Measurements from ENCODE around the gene MET. TPM values are rescaled to one million over a fixed set of nuclear protein-coding genes. Genes with fewer than 3 reads are reported as not detected.

The MET gene
- total and polyA plus RNA-seq, 2 of the 8 experiments (the other 6 are each of a cell fraction or from before 2014, with no cell fraction given): 3.5 to 12.9 TPM

- Histone ChIP-seq H3K27me3 (replicated peaks in 1 of 4; ENCODE audit: control insufficient read depth in 3 of 4, extremely low read depth in 1 of 4, insufficient read depth in 3 of 4, low read length in 3 of 4) (peaks cover 0 to 21% (median 7%) of the 10 kb centered on the region in 4 experiments; a peak in 5 of 7 replicates), H3K36me3 (ENCODE audit: control insufficient read depth in 2 of 4, insufficient read depth in 4 of 4, low read length in 3 of 4) (no peaks in the 10 kb centered on the region), H2BK5ac (ENCODE audit: low read depth, low read length) (no peak overlapping the region), H2BK15ac (ENCODE audit: low read length) (no peak overlapping the region), H3K4me2 (ENCODE audit: insufficient read depth in 1 of 2, low read depth in 2 of 2, low read length in 2 of 2) (no peak overlapping the region), H3K9me3 (ENCODE audit: insufficient read depth in 2 of 2, low read depth in 1 of 2, low read length in 1 of 2) (no peaks in the 10 kb centered on the region), H4K8ac (ENCODE audit: extremely low read depth, insufficient read depth, low read length) (no peak overlapping the region), H4K91ac (replicated peaks; ENCODE audit: insufficient read length, low read length) (no peak overlapping the region), H3K4ac (replicated peaks; ENCODE audit: insufficient read length, low read depth, low read length) (no peak overlapping the region), H3K56ac (replicated peaks; ENCODE audit: insufficient read length, low read depth, low read length) (no peak overlapping the region), H3K23ac (ENCODE audit: insufficient read length) (no peak overlapping the region), H2AFZ (ENCODE audit: low read length) (no peak overlapping the region), H3K18ac (ENCODE audit: extremely low read depth, low read length) (no peak overlapping the region), H3K4me3 (ENCODE audit: extremely low read depth in 1 of 4, insufficient read depth in 2 of 4, low read depth in 3 of 4, low read length in 4 of 4) (no peak overlapping the region), H3K27ac (ENCODE audit: low read depth, low read length) (no peak overlapping the region), H2BK12ac (ENCODE audit: low read depth, low read length) (no peak overlapping the region), H2BK120ac (replicated peaks; ENCODE audit: low read depth, low read length) (no peak overlapping the region), H2AK5ac (ENCODE audit: low read depth, low read length) (no peak overlapping the region), H3K23me2 (ENCODE audit: low read depth, low read length) (peaks cover 8% of the 10 kb centered on the region), H4K20me1 (replicated peaks in 1 of 2; ENCODE audit: control insufficient read depth in 1 of 2, insufficient read depth in 2 of 2, low read length in 2 of 2) (no peaks in the 10 kb centered on the region), H3K79me1 (ENCODE audit: low read depth, low read length) (no peaks in the 10 kb centered on the region), H3K79me2 (ENCODE audit: control insufficient read depth in 1 of 2, insufficient read depth in 2 of 2, low read length in 2 of 2) (no peaks in the 10 kb centered on the region), H3K9ac (replicated peaks in 1 of 4; ENCODE audit: extremely low read depth in 1 of 4, low read depth in 3 of 4, low read length in 3 of 4) (no peak overlapping the region), H3K14ac (ENCODE audit: insufficient read length) (no peak overlapping the region), H3K4me1 (replicated peaks in 1 of 4; ENCODE audit: control insufficient read depth in 3 of 4, insufficient read depth in 4 of 4, low read length in 3 of 4) (peaks cover 0 to 9% (median 2%) of the 10 kb centered on the region in 4 experiments; a peak in 5 of 7 replicates), H4K5ac (ENCODE audit: insufficient read length, low read depth, low read length) (no peak overlapping the region), H2BK20ac (ENCODE audit: low read length) (no peak overlapping the region)
- 91% methylated on average over 6 of the region's 6 CpGs; no CpG with 5 or more reads in 1 of the 2 experiments for WGBS, 2 experiments (ENCODE audit: extremely low coverage in 1 of 2, insufficient coverage in 1 of 2, insufficient read length in 1 of 2, insufficient replicate concordance in 2 of 2, low coverage in 1 of 2, low lambda C conversion rate in 2 of 2, missing lambda C conversion rate in 1 of 2)
- DNase-seq (ENCODE audit: low read depth in 1 of 2, low spot score in 2 of 2): no peak
- POLR2A ChIA-PET (ENCODE audit: partially characterized antibody): no interaction called here
- CTCF ChIA-PET (ENCODE audit: partially characterized antibody): interaction anchor here (1.3 to 2.6 kb wide), 3 partner anchors 10 to 111 kb away, joined by 3 to 12 read pairs (median 5); no protein-coding TSS in a partner anchor
- FAIRE-seq: no peak
- TF ChIP-seq JUN (IDR thresholded peaks at IDR 0.05; ENCODE audit: low read depth, low read length): no peak
- no peak for TF ChIP-seq EGR1 (IDR thresholded peaks at IDR 0.05; ENCODE audit: borderline replicate concordance, low read depth, low read length)
- no peak for TF ChIP-seq SRF (IDR thresholded peaks at IDR 0.05; ENCODE audit: low read depth, low read length)
- TF ChIP-seq RNF2 (IDR thresholded peaks at IDR 0.05; ENCODE audit: borderline replicate concordance, low read depth, low read length, missing control alignments, poor library complexity, severe bottlenecking): no peak
- no peak for TF ChIP-seq KDM4A (IDR thresholded peaks at IDR 0.05; ENCODE audit: low read depth, low read length, severe bottlenecking)
- no peak for TF ChIP-seq CBX5 (IDR thresholded peaks at IDR 0.05; ENCODE audit: low read depth, low read length)
- no peak for TF ChIP-seq POLR2A (IDR thresholded peaks at IDR 0.05; ENCODE audit: control extremely low read depth in 1 of 2, low read depth in 2 of 2, low read length in 2 of 2)
- TF ChIP-seq RBBP5 (IDR thresholded peaks at IDR 0.05; ENCODE audit: borderline replicate concordance, low read depth, low read length): no peak
- TF ChIP-seq CHD1 (IDR thresholded peaks at IDR 0.05; ENCODE audit: low read depth, low read length): no peak
- TF ChIP-seq ASH2L (IDR thresholded peaks at IDR 0.05; ENCODE audit: low read length): no peak
- TF ChIP-seq, protein P1, sequence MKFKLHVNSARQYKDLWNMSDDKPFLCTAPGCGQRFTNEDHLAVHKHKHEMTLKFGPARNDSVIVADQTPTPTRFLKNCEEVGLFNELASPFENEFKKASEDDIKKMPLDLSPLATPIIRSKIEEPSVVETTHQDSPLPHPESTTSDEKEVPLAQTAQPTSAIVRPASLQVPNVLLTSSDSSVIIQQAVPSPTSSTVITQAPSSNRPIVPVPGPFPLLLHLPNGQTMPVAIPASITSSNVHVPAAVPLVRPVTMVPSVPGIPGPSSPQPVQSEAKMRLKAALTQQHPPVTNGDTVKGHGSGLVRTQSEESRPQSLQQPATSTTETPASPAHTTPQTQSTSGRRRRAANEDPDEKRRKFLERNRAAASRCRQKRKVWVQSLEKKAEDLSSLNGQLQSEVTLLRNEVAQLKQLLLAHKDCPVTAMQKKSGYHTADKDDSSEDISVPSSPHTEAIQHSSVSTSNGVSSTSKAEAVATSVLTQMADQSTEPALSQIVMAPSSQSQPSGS (IDR thresholded peaks at IDR 0.05; ENCODE audit: low read length): no peak
- no peak for TF ChIP-seq CEBPB (IDR thresholded peaks at IDR 0.05; ENCODE audit: low read depth, low read length)
- TF ChIP-seq SIRT6 (IDR thresholded peaks at IDR 0.05; ENCODE audit: low read length): no peak
Measured at GRCh38 chr7:116675812-116676355, 3.9 kb downstream of the MET start.
